ENCODE measurements around the gene KLF4.
A peak's percentile ranks its signal among the peaks of the same experiment; 100 is the strongest.

GRCh38 chr9:107481035-107481434 is 8.5 kb downstream of the KLF4 start:
- peak; percentile 36 for TF ChIP-seq CTCF (IDR thresholded peaks at IDR 0.05; ENCODE audit: poor library complexity)
- TF ChIP-seq EZH2phosphoT487 (IDR thresholded peaks at IDR 0.05; ENCODE audit: low read depth, severe bottlenecking, unreplicated experiment): no peak

Data from hepatocyte (in vitro differentiated cells).